HepG2 (cell line): ENCODE data around the gene TMEM247. TPM values are rescaled to one million over a fixed set of nuclear protein-coding genes. Genes with fewer than 3 reads are reported as not detected.
A peak's percentile ranks its signal among the peaks of the same experiment; 100 is the strongest.

Experiments used
- ATAC-seq: fragments of 200-7000 bp; cut with Tn5 transposase; 3 replicates; pipeline ENCODE4 v1.9.1; 2020; ENCODE audit warnings: mild to moderate bottlenecking, moderate library complexity
- BruUV-seq: library from RNA; stranded (reverse); fragments of 400-500 nt; replicated peaks from 2 replicates; lab custom pipeline; 2021; lab: Mats Ljungman, UMichigan
- CTCF ChIA-PET: fragments of 300-600 bp; formaldehyde crosslinking; extraction: SDS; loops from one replicate; lab custom pipeline; 2021; ENCODE audit warnings: low total read pairs, inconsistent platforms, low intra/inter-chr PET ratio; lab: Yijun Ruan, JAX
- POLR2A ChIA-PET: fragments of 350-600 bp; sonication (Branson Sonifier 250); formaldehyde crosslinking; loops from one replicate; lab custom pipeline; 2020; ENCODE audit warnings: antibody characterized with exemption, inconsistent platforms; lab: Yijun Ruan, JAX
- DNase-seq: peaks from one replicate; pipeline ENCODE4 v3.0.0-alpha.2; 2015; ENCODE audit warnings: low spot score
- FAIRE-seq: peaks from 3 replicates; lab custom pipeline; 2011; peaks lifted over from hg19 to GRCh38; lab: Jason Lieb, UNC
- H2AFZ ChIP-seq: one replicate; pipeline ENCODE4 v1.6.1; 2011; ENCODE audit warnings: low read length, inconsistent platforms
- H3K27ac ChIP-seq: fragments of 300-600 bp; 3 replicates; pipeline ENCODE4 v1.8.0; 2011; ENCODE audit warnings: mixed run types, mild to moderate bottlenecking, mixed read lengths, low read length, inconsistent platforms; ENCODE audit not compliant: insufficient read depth; ENCODE audit errors: extremely low read length
- H3K27me3 ChIP-seq, 2 experiments: fragments of 200-600 bp in 1 of 2; 2 replicates in 1 of 2; 3 replicates in 1 of 2; pipeline versions ENCODE4 v1.6.0 to v1.8.0; 2011; ENCODE audit warnings: low read length in 2 of 2, mild to moderate bottlenecking in 2 of 2, moderate library complexity in 2 of 2, inconsistent platforms in 1 of 2; ENCODE audit not compliant: insufficient read depth in 2 of 2, control insufficient read depth in 1 of 2
- H3K36me3 ChIP-seq, 2 experiments: fragments of 200-600 bp in 1 of 2; replicated peaks in 1 of 2; 2 replicates in 1 of 2; 3 replicates in 1 of 2; pipeline versions ENCODE4 v1.5.1 to v1.8.0; 2011; ENCODE audit warnings: low read length in 2 of 2, inconsistent platforms in 1 of 2; ENCODE audit not compliant: insufficient read depth in 2 of 2, control insufficient read depth in 1 of 2
- H3K4me1 ChIP-seq: 2 replicates; pipeline ENCODE4 v1.5.1; 2012; ENCODE audit warnings: low read length, inconsistent platforms; ENCODE audit not compliant: insufficient read depth
- H3K4me2 ChIP-seq: 2 replicates; pipeline ENCODE4 v1.6.0; 2011; ENCODE audit warnings: low read depth, low read length, inconsistent platforms
- H3K4me3 ChIP-seq, 3 experiments: fragments of 200-600 bp in 1 of 3; sonication (generic), shearing (Covaris generic) in 1 of 3; replicated peaks in 1 of 3; 2 replicates each; pipeline ENCODE4 v1.5.1; 2011 to 2016; ENCODE audit warnings: low read length in 3 of 3, inconsistent platforms in 2 of 3, low read depth in 2 of 3, mild to moderate bottlenecking in 2 of 3, control low read depth in 1 of 3, mixed read lengths in 1 of 3; ENCODE audit not compliant: insufficient read depth in 1 of 3
- H3K79me2 ChIP-seq: one replicate; pipeline ENCODE4 v1.6.1; 2011; ENCODE audit warnings: low read length, inconsistent platforms; ENCODE audit not compliant: insufficient read depth
- H3K9ac ChIP-seq: 2 replicates; pipeline ENCODE4 v1.6.0; 2011; ENCODE audit warnings: mild to moderate bottlenecking, low read depth, low read length, inconsistent platforms; ENCODE audit not compliant: insufficient read depth
- H3K9me3 ChIP-seq: 2 replicates; pipeline ENCODE4 v1.5.1; 2012; ENCODE audit warnings: mild to moderate bottlenecking, low read length
- H4K20me1 ChIP-seq: 2 replicates; pipeline ENCODE4 v1.6.0; 2011; ENCODE audit warnings: inconsistent platforms, mild to moderate bottlenecking, low read length, moderate library complexity; ENCODE audit not compliant: insufficient read depth
- CC2D1A ChIP-seq: sonication (generic); formaldehyde crosslinking; IDR thresholded peaks from 2 replicates; pipeline ENCODE4 v1.8.1; 2023; ENCODE audit warnings: mild to moderate bottlenecking, missing genetic modification reagents
- HOXA3 ChIP-seq: sonication (generic); formaldehyde crosslinking; IDR thresholded peaks from 2 replicates; pipeline ENCODE4 v1.5.0; 2020; ENCODE audit warnings: missing genetic modification reagents
- MXD4 ChIP-seq: IDR thresholded peaks from 2 replicates; pipeline ENCODE4 v1.6.1; 2016; ENCODE audit warnings: mild to moderate bottlenecking, missing biosample characterization, missing genetic modification reagents
- SIN3A ChIP-seq: IDR thresholded peaks from 2 replicates; pipeline ENCODE4 v1.6.1; 2011; ENCODE audit warnings: low read depth, mild to moderate bottlenecking, control low read depth, low read length, borderline replicate concordance
- TMF1 ChIP-seq: sonication (generic); formaldehyde crosslinking; IDR thresholded peaks from 2 replicates; pipeline ENCODE4 v1.8.1; 2022; ENCODE audit warnings: low read depth, missing genetic modification reagents
- YY1 ChIP-seq: IDR thresholded peaks from 2 replicates; pipeline ENCODE4 v1.6.1; 2011; ENCODE audit warnings: low read length, low read depth, moderate library complexity, mild to moderate bottlenecking; ENCODE audit not compliant: insufficient read depth, insufficient replicate concordance
- ZNF101 ChIP-seq: sonication (generic); formaldehyde crosslinking; IDR thresholded peaks from 2 replicates; pipeline ENCODE4 v1.4.0; 2020; ENCODE audit warnings: mild to moderate bottlenecking, low read depth, missing genetic modification reagents, borderline replicate concordance
- ZNF253 ChIP-seq: sonication (generic); formaldehyde crosslinking; IDR thresholded peaks from 2 replicates; pipeline ENCODE4 v1.8.0; 2022; ENCODE audit warnings: mild to moderate bottlenecking, missing genetic modification reagents, borderline replicate concordance
- ZNF276 ChIP-seq: sonication (generic); formaldehyde crosslinking; IDR thresholded peaks from 2 replicates; pipeline ENCODE4 v1.4.0; 2020; ENCODE audit warnings: mild to moderate bottlenecking, low read depth, missing genetic modification reagents
- ZNF367 ChIP-seq: sonication (generic); formaldehyde crosslinking; IDR thresholded peaks from 2 replicates; pipeline ENCODE4 v1.4.0; 2020; ENCODE audit warnings: missing genetic modification reagents, borderline replicate concordance
- ZNF556 ChIP-seq: sonication (generic); formaldehyde crosslinking; IDR thresholded peaks from 2 replicates; pipeline ENCODE4 v1.4.0; 2020; ENCODE audit warnings: mild to moderate bottlenecking, missing genetic modification reagents, borderline replicate concordance
- ZNF569 ChIP-seq: sonication (generic); formaldehyde crosslinking; IDR thresholded peaks from 2 replicates; pipeline ENCODE4 v1.5.0; 2020; ENCODE audit warnings: mild to moderate bottlenecking, missing genetic modification reagents, moderate library complexity, borderline replicate concordance
- ZSCAN29 ChIP-seq: sonication (generic); formaldehyde crosslinking; conservative IDR thresholded peaks from 2 replicates; pipeline ENCODE4 v1.4.0; 2020; ENCODE audit warnings: mild to moderate bottlenecking, missing genetic modification reagents
- WGBS: methylation state at CpG from one replicate; pipeline ENCODE4 v1.1.6; 2017; ENCODE audit warnings: low lambda C conversion rate; 5-methylcytosine and 5-hydroxymethylcytosine counted together
- in situ Hi-C: cut with HindIII; loops from 2 replicates; pipeline ENCODE4 v1.10.0; 2017; ENCODE audit warnings: low pct_unique_long_range_greater_than_20kb; ENCODE audit not compliant: extremely low pct_ligation_motif_present
- intact Hi-C: fragments of 100-400 bp; cut with micrococcal nuclease; formaldehyde crosslinking; loops from one replicate; pipeline ENCODE4 v1.10.0; 2022; ENCODE audit not compliant: unreplicated experiment
- polyA plus RNA-seq, 8 experiments: library from polyadenylated mRNA; depleted of rRNA in 3 of 8; stranded (reverse) in 7 of 8; unstranded in 1 of 8; fragments of >200 nt; fragmentation: Illumina TruSeq in 4 of 8; extraction: Trizol in 4 of 8; gene quantifications; 2 replicates each; pipeline versions ENCODE4 v1.2.1 to v1.2.3, GENCODE V29; 2011 to 2016; ENCODE audit warnings: low read depth in 4 of 8, missing spikeins in 1 of 8, mixed read lengths in 1 of 8; ENCODE audit not compliant: insufficient read depth in 1 of 8
- total RNA-seq, 5 experiments: library from RNA; depleted of rRNA; stranded (reverse); fragments of >200 nt; fragmentation: Illumina TruSeq; extraction: Trizol; gene quantifications; 2 replicates each; pipeline ENCODE4 v1.2.3, GENCODE V29; 2016; ENCODE audit warnings: low read depth in 1 of 5

Gene TMEM247
- total and polyA plus RNA-seq, 2 of the 13 experiments (the other 11 are each of a cell fraction or from before 2014, with no cell fraction given) = not detected

DNA sequence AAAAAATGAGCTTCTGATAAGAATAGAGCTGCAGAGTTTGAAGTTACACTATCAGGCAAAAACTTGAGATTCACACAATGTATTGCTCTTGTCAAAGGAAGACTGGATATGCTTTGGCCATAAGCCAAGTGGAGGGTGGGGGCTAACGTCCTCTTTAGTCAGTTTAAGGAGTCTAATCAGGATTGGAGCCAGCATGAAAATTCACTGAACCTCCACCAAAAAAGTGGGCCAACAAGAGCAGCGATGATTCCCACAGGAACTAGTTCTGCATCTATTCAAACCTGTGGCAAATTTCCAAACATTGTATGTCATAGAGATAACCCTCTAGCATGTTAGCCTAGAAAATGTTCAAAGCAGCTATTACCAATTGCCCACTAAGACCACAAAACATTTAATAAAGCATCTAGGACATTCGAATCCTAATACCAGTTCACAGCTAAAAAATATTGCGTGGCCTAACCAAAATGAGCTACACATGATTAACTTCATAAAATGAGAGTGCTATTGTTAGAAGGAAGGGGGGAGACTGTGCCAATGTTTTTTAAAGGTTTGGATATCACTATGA lies 43.5 kb upstream of the TMEM247 start:
- no peaks in the 10 kb centered on the region for H3K9me3 ChIP-seq
- H3K4me1 ChIP-seq = peaks cover 95% of the 10 kb centered on the region
- in situ Hi-C loops (no loop called here), intact Hi-C loops (no loop called here)
- H3K27me3 ChIP-seq = no peaks in the 10 kb centered on the region
- DNase-seq (no peak), ATAC-seq (no peak), FAIRE-seq (no peak)
- H3K4me3 ChIP-seq = no peak overlapping the region
- H3K27ac ChIP-seq = peak overlapping the region; percentile 59
- TF ChIP-seq SIN3A = no peak
- TF ChIP-seq ZNF556 (CRISPR knock-in tag) = 0 out of 2 replicates have a peak, but pooled peaks have one; percentile 18
- no peak for TF ChIP-seq YY1
- no peak for TF ChIP-seq CC2D1A (CRISPR knock-in tag)
- TF ChIP-seq ZNF569 (CRISPR knock-in tag) = no peak
- no peak for TF ChIP-seq ZNF276 (CRISPR knock-in tag)
- no peak for TF ChIP-seq ZNF101
- no peak for TF ChIP-seq TMF1
- no peak for TF ChIP-seq MXD4 (CRISPR knock-in tag)
- TF ChIP-seq HOXA3 (CRISPR knock-in tag) = no peak
- TF ChIP-seq ZNF253 (CRISPR knock-in tag) = no peak
- TF ChIP-seq ZNF367 = no peak
- TF ChIP-seq ZSCAN29 (CRISPR knock-in tag) = 0 out of 2 replicates have a peak, but pooled peaks have one; percentile 1
- no peak overlapping the region for H3K9ac ChIP-seq
- no peak overlapping the region for H2AFZ ChIP-seq
- H4K20me1 ChIP-seq = no peaks in the 10 kb centered on the region
- no peak overlapping the region for H3K4me2 ChIP-seq
- POLR2A ChIA-PET = interaction anchor here (1.2 to 1.5 kb wide), 2 partner anchors 21 to 22 kb away, joined by 3 to 4 read pairs; no protein-coding TSS in a partner anchor
- BruUV-seq = no TSS peak
- WGBS = 92% methylated on average over 4 of the region's 4 CpGs
- no peaks in the 10 kb centered on the region for H3K36me3 ChIP-seq
- H3K79me2 ChIP-seq = no peaks in the 10 kb centered on the region
- CTCF ChIA-PET = no interaction called here
